SU-DHL-6 (cell line): Measurements from ENCODE around the gene RIN3.

ENCODE experiments used
- EZH2phosphoT487 ChIP-seq: fragments of 200-600 bp; sonication (generic), shearing (Covaris generic); conservative IDR thresholded peaks from 2 replicates; pipeline ENCODE4 v1.6.1; 2018; ENCODE audit warnings: mild to moderate bottlenecking, antibody characterized with exemption, low read length, moderate library complexity, mixed read lengths
- TF ChIP-seq, protein P1 (sequence below): fragments of 200-600 bp; sonication (generic); IDR thresholded peaks from one replicate; pipeline ENCODE4 v1.5.1; 2017; ENCODE audit warnings: antibody characterized with exemption, mild to moderate bottlenecking, low read length, moderate library complexity; ENCODE audit not compliant: insufficient read depth, poor library complexity, severe bottlenecking

DNA sequence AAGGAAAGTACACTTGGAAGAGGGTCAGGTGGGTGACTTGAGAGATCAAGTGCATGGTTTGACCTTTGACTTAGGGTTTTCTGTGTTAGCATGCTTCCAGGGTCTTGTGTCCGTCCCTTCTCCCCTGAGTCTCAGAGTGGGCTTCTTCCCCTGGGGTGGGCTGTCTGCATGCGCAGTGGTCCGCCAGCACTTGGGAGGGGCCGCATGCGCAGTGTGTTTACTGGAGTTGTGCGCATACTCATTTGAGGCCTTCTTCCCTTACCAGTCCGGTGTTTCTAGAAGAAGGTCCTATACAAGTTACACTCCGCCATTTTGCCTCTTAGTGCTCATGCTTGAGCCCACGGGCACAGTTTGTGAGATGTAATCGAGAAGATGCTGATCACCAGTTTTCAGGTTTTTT, 58.5 kb downstream of the RIN3 start:
- TF ChIP-seq, protein P1, sequence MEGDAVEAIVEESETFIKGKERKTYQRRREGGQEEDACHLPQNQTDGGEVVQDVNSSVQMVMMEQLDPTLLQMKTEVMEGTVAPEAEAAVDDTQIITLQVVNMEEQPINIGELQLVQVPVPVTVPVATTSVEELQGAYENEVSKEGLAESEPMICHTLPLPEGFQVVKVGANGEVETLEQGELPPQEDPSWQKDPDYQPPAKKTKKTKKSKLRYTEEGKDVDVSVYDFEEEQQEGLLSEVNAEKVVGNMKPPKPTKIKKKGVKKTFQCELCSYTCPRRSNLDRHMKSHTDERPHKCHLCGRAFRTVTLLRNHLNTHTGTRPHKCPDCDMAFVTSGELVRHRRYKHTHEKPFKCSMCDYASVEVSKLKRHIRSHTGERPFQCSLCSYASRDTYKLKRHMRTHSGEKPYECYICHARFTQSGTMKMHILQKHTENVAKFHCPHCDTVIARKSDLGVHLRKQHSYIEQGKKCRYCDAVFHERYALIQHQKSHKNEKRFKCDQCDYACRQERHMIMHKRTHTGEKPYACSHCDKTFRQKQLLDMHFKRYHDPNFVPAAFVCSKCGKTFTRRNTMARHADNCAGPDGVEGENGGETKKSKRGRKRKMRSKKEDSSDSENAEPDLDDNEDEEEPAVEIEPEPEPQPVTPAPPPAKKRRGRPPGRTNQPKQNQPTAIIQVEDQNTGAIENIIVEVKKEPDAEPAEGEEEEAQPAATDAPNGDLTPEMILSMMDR: no peak
- no peak for TF ChIP-seq EZH2phosphoT487
